ENCODE measurements around the gene PGAM2. TPM values are rescaled to one million over a fixed set of nuclear protein-coding genes. Genes with fewer than 3 reads are reported as not detected.

The PGAM2 gene
- total RNA-seq, 4 donors from 2014 or later = 0.57 to 1.6 (median 1.3) TPM; not detected in 1

DNA sequence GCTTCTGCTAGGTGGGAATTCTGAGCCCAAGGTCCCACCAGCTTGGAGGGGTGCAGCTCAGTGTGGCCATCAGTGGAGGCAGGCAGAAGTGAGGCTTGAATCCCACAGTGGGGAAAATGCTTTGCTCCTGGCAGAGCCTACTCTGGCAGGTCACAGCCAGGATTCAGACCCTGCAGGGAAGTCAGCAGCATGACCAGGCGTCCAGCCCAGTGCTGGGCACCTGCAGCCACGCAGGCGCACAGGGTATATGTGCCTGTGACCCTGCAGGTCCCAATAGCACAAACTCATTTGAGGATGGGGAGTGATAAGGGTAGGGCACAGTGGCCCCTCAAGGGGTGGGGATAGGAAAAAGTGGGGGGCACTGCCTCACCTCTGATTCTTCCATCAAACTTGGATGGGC lies 30.4 kb upstream of the PGAM2 start:
- no peak for DNase-seq
- no peaks in the 10 kb centered on the region for H3K36me3 ChIP-seq
- intact Hi-C loops (cut with DNase I) = no loop called here
- peaks cover 0 to 27% (median 4%) of the 10 kb centered on the region in 3 donors for H3K4me1 ChIP-seq
- H3K27ac ChIP-seq = peak overlapping the region in 1 of 4 donors; percentile 21
- 92% methylated on average over 3 of the region's 3 CpGs; no CpG with 5 or more reads in 1 of the 2 donors for WGBS, 2 donors
- TF ChIP-seq CTCF (IDR thresholded peaks at IDR 0.05) (no peak), POLR2A (IDR thresholded peaks at IDR 0.05) (no peak)
- H3K9me3 ChIP-seq = no peaks in the 10 kb centered on the region
- no peaks in the 10 kb centered on the region for H3K27me3 ChIP-seq
- no peak overlapping the region for H3K4me3 ChIP-seq

DNA sequence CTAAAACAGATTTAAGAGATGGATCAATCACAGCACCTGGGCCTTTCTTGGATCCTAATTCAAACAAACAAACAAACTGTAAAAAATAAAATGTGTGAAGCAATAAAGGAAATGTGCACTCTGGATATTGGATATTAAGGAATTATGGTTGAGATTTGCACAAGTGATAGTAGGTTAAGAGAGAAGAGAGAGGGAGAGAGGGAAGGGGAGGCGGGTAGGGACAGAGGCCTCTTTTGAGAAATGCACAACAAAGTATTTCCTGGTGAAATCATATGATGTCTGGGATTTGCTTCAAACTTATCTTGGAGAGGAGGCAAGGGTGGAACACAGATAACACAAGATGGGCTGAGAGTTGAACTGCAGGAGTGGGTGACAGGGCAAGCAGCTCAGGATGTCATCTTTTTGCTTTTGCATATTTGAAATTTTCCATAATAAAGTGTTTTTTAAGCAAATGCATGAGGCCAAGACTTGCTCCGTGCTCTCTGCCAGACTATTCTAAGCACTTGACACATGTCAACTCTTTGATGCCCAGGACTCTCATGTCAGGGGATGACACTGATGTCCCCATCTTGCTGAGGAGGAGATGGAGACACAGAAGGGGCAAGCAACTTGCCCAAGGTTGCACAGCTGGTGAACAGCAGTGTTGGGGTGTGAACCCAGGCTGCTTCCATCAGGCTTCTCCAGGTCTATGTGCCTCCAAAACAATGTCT lies 29.7 kb upstream of the PGAM2 start:
- WGBS, 2 donors = 48 to 56% methylated on average over 2 of the region's 2 CpGs
- no peak overlapping the region for H3K4me3 ChIP-seq

DNA sequence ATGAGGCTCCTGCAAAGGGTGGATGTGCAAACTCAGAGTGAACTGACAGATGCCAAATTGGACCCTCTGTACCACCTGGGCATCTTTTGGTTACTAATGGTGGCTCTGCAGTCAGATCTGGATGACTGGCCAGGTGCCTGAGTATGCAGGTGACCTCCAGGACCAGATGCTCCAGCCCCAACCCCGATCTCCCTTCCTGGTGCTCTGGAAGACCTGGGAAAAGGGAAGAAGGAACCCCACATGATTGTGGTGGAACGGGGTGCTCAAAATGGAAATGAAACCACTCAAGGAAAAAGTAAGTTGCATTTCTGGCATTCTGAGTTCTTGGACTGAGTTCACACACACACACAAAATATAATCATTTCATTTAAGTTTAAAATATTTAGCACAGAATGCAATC lies 29.0 kb upstream of the PGAM2 start:
- Histone ChIP-seq H3K4me1 (peaks cover 0 to 33% (median 2%) of the 10 kb centered on the region in 3 donors), H3K4me3 (no peak overlapping the region), H3K27ac (peak overlapping the region in 2 of 4 donors; percentile 13 to 61), H3K36me3 (no peaks in the 10 kb centered on the region), H3K27me3 (no peaks in the 10 kb centered on the region), H3K9me3 (no peaks in the 10 kb centered on the region)
- no peak for DNase-seq
- TF ChIP-seq CTCF (IDR thresholded peaks at IDR 0.05) = no peak
- intact Hi-C loops (cut with DNase I) = no loop called here
- WGBS, 2 donors = 29 to 41% methylated on average over 2 of the region's 2 CpGs

More for the DNA sequence above, 29.7 kb upstream of the PGAM2 start:
- DNase-seq = no peak
- Histone ChIP-seq H3K27me3 (no peaks in the 10 kb centered on the region), H3K36me3 (no peaks in the 10 kb centered on the region), H3K27ac (peak overlapping the region in 2 of 4 donors; percentile 13 to 61), H3K4me1 (peaks cover 0 to 27% (median 0%) of the 10 kb centered on the region in 3 donors), H3K9me3 (no peaks in the 10 kb centered on the region)
- TF ChIP-seq CTCF (IDR thresholded peaks at IDR 0.05) (no peak), POLR2A (IDR thresholded peaks at IDR 0.05) (no peak)
- intact Hi-C loops (cut with DNase I) = no loop called here

- H3K4me3 ChIP-seq = no peak overlapping the region
- no peaks in the 10 kb centered on the region for H3K9me3 ChIP-seq
- H3K36me3 ChIP-seq = no peaks in the 10 kb centered on the region
- no peaks in the 10 kb centered on the region for H3K27me3 ChIP-seq
- 73 to 81% methylated on average over 5 of the region's 6 CpGs for WGBS, 2 donors
- H3K4me1 ChIP-seq = peaks cover 0 to 45% (median 14%) of the 10 kb centered on the region in 3 donors
- TF ChIP-seq POLR2A (IDR thresholded peaks at IDR 0.05) = no peak
- TF ChIP-seq CTCF (IDR thresholded peaks at IDR 0.05) = no peak
- H3K27ac ChIP-seq = no peak overlapping the region
- intact Hi-C loops (cut with DNase I) = no loop called here
- no peak for DNase-seq
Measured at GRCh38 chr7:44093102-44093641, 27.8 kb upstream of the PGAM2 start.
